OCI-LY7 (cell line): ENCODE measurements around the gene DOCK1. TPM values are rescaled to one million over a fixed set of nuclear protein-coding genes. Genes with fewer than 3 reads are reported as not detected.

ENCODE experiments used
- BruUV-seq: library from RNA; stranded (reverse); fragments of 400-500 nt; replicated peaks from 2 replicates; lab custom pipeline; 2021; lab: Mats Ljungman, UMichigan
- CTCF ChIA-PET: fragments of 300-600 bp; sonication (Branson Sonifier 250); formaldehyde crosslinking; loops from one replicate; lab custom pipeline; 2022; ENCODE audit warnings: antibody characterized with exemption; ENCODE audit not compliant: unreplicated experiment; lab: Charles Lee
- POLR2A ChIA-PET: fragments of 300-600 bp; sonication (Branson Sonifier 250); formaldehyde crosslinking; loops from one replicate; lab custom pipeline; 2022; ENCODE audit warnings: antibody characterized with exemption; lab: Charles Lee
- DNase-seq: peaks from one replicate; pipeline ENCODE4 v3.0.0-alpha.2; 2015; ENCODE audit warnings: low spot score
- H2AFZ ChIP-seq: fragments of 200-600 bp; sonication (generic), shearing (Covaris generic); 2 replicates; pipeline ENCODE4 v1.6.1; 2014; ENCODE audit warnings: mild to moderate bottlenecking, antibody characterized with exemption, low read length, moderate library complexity
- H3K27ac ChIP-seq: fragments of 200-600 bp; sonication (generic); 2 replicates; pipeline ENCODE4 v1.5.1; 2014; ENCODE audit warnings: mixed run types, low read depth, mild to moderate bottlenecking, moderate library complexity, low read length, inconsistent platforms; ENCODE audit not compliant: poor library complexity, severe bottlenecking
- H3K36me3 ChIP-seq: fragments of 200-600 bp; sonication (generic); 2 replicates; pipeline ENCODE4 v1.6.1; 2014; ENCODE audit warnings: mild to moderate bottlenecking, antibody characterized with exemption, low read length, moderate library complexity, mixed read lengths; ENCODE audit not compliant: insufficient read depth
- H3K4me1 ChIP-seq: fragments of 200-600 bp; sonication (generic); 2 replicates; pipeline ENCODE4 v1.5.1; 2014; ENCODE audit warnings: mild to moderate bottlenecking, low read length; ENCODE audit not compliant: insufficient read depth, poor library complexity, severe bottlenecking
- H3K4me2 ChIP-seq: fragments of 200-600 bp; sonication (generic); 2 replicates; pipeline ENCODE4 v1.6.1; 2014; ENCODE audit warnings: mild to moderate bottlenecking, low read length
- H3K4me3 ChIP-seq: fragments of 200-600 bp; sonication (generic); 2 replicates; pipeline ENCODE4 v1.5.1; 2014; ENCODE audit warnings: mild to moderate bottlenecking, low read depth, low read length; ENCODE audit not compliant: poor library complexity, severe bottlenecking
- H3K79me2 ChIP-seq: fragments of 200-600 bp; sonication (generic); 2 replicates; pipeline ENCODE4 v1.6.1; 2016; ENCODE audit warnings: low read depth, mild to moderate bottlenecking, low read length, moderate library complexity, mixed read lengths; ENCODE audit not compliant: insufficient read depth
- H3K9me2 ChIP-seq: fragments of 200-600 bp; sonication (generic); 2 replicates; pipeline ENCODE4 v1.6.1; 2016; ENCODE audit warnings: mild to moderate bottlenecking, low read length, mixed read lengths; ENCODE audit not compliant: insufficient read depth
- H3K9me3 ChIP-seq: fragments of 200-600 bp; sonication (generic); 2 replicates; pipeline ENCODE4 v1.6.1; 2014; ENCODE audit warnings: mild to moderate bottlenecking, mixed run types, low read length, mixed read lengths
- H4K20me1 ChIP-seq: fragments of 200-600 bp; sonication (generic); 2 replicates; pipeline ENCODE4 v1.6.1; 2014; ENCODE audit warnings: mild to moderate bottlenecking, antibody characterized with exemption, low read length, moderate library complexity, mixed read lengths; ENCODE audit not compliant: insufficient read depth
- CTCF ChIP-seq: fragments of 200-600 bp; sonication (generic); conservative IDR thresholded peaks from 2 replicates; pipeline ENCODE4 v1.5.1; 2014; ENCODE audit warnings: mild to moderate bottlenecking, antibody characterized with exemption, low read length, moderate library complexity, mixed read lengths
- EZH2phosphoT487 ChIP-seq: fragments of 200-600 bp; sonication (generic); IDR thresholded peaks from 2 replicates; pipeline ENCODE4 v1.6.1; 2018; ENCODE audit warnings: low read depth, borderline replicate concordance, mild to moderate bottlenecking, mixed run types, antibody characterized with exemption, low read length, moderate library complexity, mixed read lengths
- intact Hi-C: fragments of 100-400 bp; cut with micrococcal nuclease; formaldehyde crosslinking; loops from one replicate; pipeline ENCODE4 v1.10.0; 2022; ENCODE audit not compliant: unreplicated experiment
- total RNA-seq, 2 experiments: library from RNA; depleted of rRNA in 1 of 2; stranded (reverse); fragments of >200 nt in 1 of 2; shearing (Covaris generic) in 1 of 2; gene quantifications; 2 replicates each; pipeline ENCODE4 v1.2.3, GENCODE V29; 2014 to 2022

Gene DOCK1
- total RNA-seq, 2 experiments from 2014 or later: not detected

- TF ChIP-seq EZH2phosphoT487 (no peak), CTCF (no peak)
- ChIA-PET CTCF (no interaction called here), POLR2A (interaction anchor here (1.0 kb wide), 1 partner anchor 9 kb away, joined by 3 read pairs; no protein-coding TSS in a partner anchor)
- H3K4me2 ChIP-seq: no peak overlapping the region
- no peak for DNase-seq
- H3K4me1 ChIP-seq: no peaks in the 10 kb centered on the region
- no peak overlapping the region for H3K27ac ChIP-seq
- no peaks in the 10 kb centered on the region for H3K79me2 ChIP-seq
- no peak overlapping the region for H3K4me3 ChIP-seq
- no peaks in the 10 kb centered on the region for H3K9me2 ChIP-seq
- no peaks in the 10 kb centered on the region for H3K36me3 ChIP-seq
- intact Hi-C loops: no loop called here
- H4K20me1 ChIP-seq: no peaks in the 10 kb centered on the region
- no peaks in the 10 kb centered on the region for H3K9me3 ChIP-seq
- BruUV-seq: no TSS peak
- H2AFZ ChIP-seq: no peak overlapping the region
These were observed 546.4 kb downstream of the DOCK1 start for GRCh38 chr10:127451628-127452027.

GRCh38 chr10:127452568-127452967, 547.3 kb downstream of the DOCK1 start:
- intact Hi-C loops: no loop called here

More at GRCh38 chr10:127452568-127452967, 547.3 kb downstream of the DOCK1 start:
- Histone ChIP-seq H3K4me2 (no peak overlapping the region), H3K4me1 (no peaks in the 10 kb centered on the region), H3K79me2 (no peaks in the 10 kb centered on the region), H3K9me3 (no peaks in the 10 kb centered on the region), H3K27ac (no peak overlapping the region), H4K20me1 (no peaks in the 10 kb centered on the region), H3K36me3 (no peaks in the 10 kb centered on the region), H2AFZ (no peak overlapping the region), H3K9me2 (no peaks in the 10 kb centered on the region), H3K4me3 (no peak overlapping the region)
- BruUV-seq: no TSS peak
- TF ChIP-seq EZH2phosphoT487 (no peak), CTCF (no peak)
- DNase-seq: no peak
- POLR2A ChIA-PET: no interaction called here
- CTCF ChIA-PET: no interaction called here
